Bronchial epithelial cell (primary cell): Measurements from ENCODE around the gene CAMK2A. TPM values are rescaled to one million over a fixed set of nuclear protein-coding genes. Genes with fewer than 3 reads are reported as not detected.

Experiments
- DNase-seq: peaks from one replicate; pipeline ENCODE4 v3.0.0-alpha.2; 2010; ENCODE audit warnings: low read depth
- FAIRE-seq: peaks from 2 replicates; lab custom pipeline; 2011; peaks lifted over from hg19 to GRCh38; lab: Jason Lieb, UNC
- H3K27me3 ChIP-seq: 2 replicates; pipeline ENCODE4 v1.5.1; 2011; ENCODE audit warnings: low read length; ENCODE audit not compliant: control insufficient read depth, insufficient read depth
- H3K36me3 ChIP-seq: 2 replicates; pipeline ENCODE4 v1.5.1; 2011; ENCODE audit warnings: low read length; ENCODE audit not compliant: control insufficient read depth, insufficient read depth
- H3K4me3 ChIP-seq: 2 replicates; pipeline ENCODE4 v1.5.1; 2011; ENCODE audit warnings: mild to moderate bottlenecking, low read depth, low read length, control low read depth
- total RNA-seq: library from RNA; depleted of rRNA; stranded (reverse); fragments of >200 nt; gene quantifications from 2 replicates; pipeline ENCODE4 v1.2.1, GENCODE V29; 2014
- TF ChIP-seq, protein P1 (sequence below): IDR thresholded peaks from 2 replicates; pipeline ENCODE4 v1.5.1; 2011; ENCODE audit warnings: mild to moderate bottlenecking, moderate library complexity, low read length, control low read depth, inconsistent platforms; ENCODE audit not compliant: insufficient read depth, severe bottlenecking

Gene CAMK2A
- total RNA-seq, 1 donor from 2014 or later: under 0.01 TPM

- FAIRE-seq (peak; percentile 7), DNase-seq (no peak)
- TF ChIP-seq, protein P1, sequence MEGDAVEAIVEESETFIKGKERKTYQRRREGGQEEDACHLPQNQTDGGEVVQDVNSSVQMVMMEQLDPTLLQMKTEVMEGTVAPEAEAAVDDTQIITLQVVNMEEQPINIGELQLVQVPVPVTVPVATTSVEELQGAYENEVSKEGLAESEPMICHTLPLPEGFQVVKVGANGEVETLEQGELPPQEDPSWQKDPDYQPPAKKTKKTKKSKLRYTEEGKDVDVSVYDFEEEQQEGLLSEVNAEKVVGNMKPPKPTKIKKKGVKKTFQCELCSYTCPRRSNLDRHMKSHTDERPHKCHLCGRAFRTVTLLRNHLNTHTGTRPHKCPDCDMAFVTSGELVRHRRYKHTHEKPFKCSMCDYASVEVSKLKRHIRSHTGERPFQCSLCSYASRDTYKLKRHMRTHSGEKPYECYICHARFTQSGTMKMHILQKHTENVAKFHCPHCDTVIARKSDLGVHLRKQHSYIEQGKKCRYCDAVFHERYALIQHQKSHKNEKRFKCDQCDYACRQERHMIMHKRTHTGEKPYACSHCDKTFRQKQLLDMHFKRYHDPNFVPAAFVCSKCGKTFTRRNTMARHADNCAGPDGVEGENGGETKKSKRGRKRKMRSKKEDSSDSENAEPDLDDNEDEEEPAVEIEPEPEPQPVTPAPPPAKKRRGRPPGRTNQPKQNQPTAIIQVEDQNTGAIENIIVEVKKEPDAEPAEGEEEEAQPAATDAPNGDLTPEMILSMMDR: no peak
- Histone ChIP-seq H3K36me3 (no peaks in the 10 kb centered on the region), H3K4me3 (no peak overlapping the region), H3K27me3 (no peaks in the 10 kb centered on the region)
Observed at GRCh38 chr5:150329881-150330876, 40.6 kb upstream of the CAMK2A start.

GRCh38 chr5:150329038-150329437, 39.5 kb upstream of the CAMK2A start:
- Histone ChIP-seq H3K36me3 (no peaks in the 10 kb centered on the region), H3K4me3 (no peak overlapping the region), H3K27me3 (no peaks in the 10 kb centered on the region)
- FAIRE-seq: no peak
- TF ChIP-seq, protein P1: no peak
- no peak for DNase-seq

DNA sequence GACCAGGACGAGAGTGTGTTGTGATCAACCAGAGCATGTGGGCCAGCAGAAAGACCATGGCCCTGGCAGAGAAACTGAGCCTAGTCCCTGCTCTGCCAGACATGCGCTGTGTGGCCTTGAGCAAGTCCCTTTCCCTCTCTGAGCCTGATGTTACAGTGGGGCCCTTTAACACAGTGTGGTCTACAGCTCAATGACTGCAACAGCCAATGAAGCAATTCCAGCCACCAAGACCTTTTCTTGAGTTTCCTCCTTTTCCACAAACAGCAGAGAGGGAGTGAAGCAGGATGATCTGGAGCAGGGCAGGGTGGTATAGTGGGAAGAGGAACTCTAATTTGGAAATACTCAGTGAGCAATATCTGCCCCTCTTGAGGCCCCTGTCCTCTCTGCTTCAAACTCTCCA, 38.9 kb upstream of the CAMK2A start:
- H3K36me3 ChIP-seq: no peaks in the 10 kb centered on the region
- no peak for DNase-seq
- TF ChIP-seq, protein P1: no peak
- no peaks in the 10 kb centered on the region for H3K27me3 ChIP-seq
- H3K4me3 ChIP-seq: no peak overlapping the region
- no peak for FAIRE-seq

DNA sequence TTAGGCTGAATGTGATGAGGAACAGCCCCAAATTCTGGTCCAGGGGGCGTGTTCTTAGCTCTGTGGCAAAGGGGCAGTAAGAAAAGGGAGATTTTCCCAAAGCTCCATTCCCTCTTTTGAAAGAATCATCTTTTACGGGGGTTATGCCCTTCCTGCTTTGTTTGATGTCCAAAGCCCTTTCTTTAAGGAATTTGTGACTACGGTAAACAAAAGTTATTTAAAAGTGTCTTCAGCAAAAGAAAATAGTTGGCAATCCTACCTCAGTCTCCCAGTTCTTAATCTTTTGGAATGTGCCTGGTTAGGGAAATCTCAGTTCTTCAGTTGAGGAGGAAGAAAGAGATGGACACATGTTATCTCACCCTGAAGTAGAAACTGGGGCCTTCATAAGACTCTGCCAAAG, 37.6 kb upstream of the CAMK2A start:
- no peak for DNase-seq
- FAIRE-seq: peak; percentile 68
- H3K27me3 ChIP-seq: no peaks in the 10 kb centered on the region
- no peak overlapping the region for H3K4me3 ChIP-seq
- no peaks in the 10 kb centered on the region for H3K36me3 ChIP-seq
- TF ChIP-seq, protein P1: no peak

DNA sequence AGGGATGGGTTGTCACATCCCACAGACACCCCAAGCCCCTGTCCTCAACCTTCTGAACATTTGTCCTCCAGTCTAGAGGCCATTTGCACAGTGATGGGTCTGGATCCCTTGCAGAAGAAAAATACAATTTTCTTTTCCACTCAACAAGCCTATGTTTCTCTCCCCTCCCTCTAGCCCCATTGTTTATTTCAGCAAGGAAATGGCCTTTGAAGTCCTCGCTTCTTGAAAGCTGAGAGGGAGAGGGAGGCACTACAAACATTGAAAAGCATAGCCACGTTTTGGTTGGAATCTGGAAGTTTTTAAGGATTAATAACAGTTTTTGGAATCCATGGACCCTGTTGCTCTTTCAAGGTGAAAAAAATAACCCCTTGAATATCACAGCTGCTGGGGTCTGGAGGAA, 37.1 kb upstream of the CAMK2A start:
- no peaks in the 10 kb centered on the region for H3K36me3 ChIP-seq
- FAIRE-seq (no peak), DNase-seq (no peak)
- H3K4me3 ChIP-seq: no peak overlapping the region
- H3K27me3 ChIP-seq: no peaks in the 10 kb centered on the region
- TF ChIP-seq, protein P1: no peak
